ENCODE data around the gene DAB1.

DAB1 gene

DNA sequence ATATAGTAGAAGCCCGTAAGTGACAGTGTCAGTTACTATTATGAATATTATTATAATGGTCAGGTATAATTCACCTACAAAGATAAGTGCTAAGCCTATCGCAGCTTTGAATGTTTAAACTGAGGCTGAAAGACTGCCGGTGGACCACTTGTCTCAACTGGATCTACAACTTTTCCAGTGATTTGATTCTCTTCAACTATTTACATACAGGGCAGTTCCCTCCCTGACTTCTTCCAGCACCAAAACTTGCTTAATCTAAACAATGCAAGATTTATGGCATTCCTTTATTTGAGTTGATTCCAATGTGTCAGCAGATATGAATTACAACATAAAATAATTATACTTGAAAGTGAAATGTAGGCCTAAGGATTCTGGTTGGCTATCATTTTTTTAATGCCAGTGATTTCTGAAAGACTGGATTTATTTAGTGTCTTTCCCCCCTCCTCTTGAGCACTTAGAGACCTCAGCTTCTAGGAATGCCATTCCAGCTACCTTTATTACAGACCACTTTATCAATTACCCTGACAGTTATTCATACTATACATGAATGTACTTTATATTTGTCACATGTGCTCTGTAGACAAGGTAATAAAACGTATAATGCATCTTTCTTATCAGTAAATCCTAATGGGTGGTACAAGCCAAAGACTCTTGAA is 304.8 kb downstream of the DAB1 start:
- no peak for DNase-seq (ENCODE audit: low read depth in 2 of 2)
- H3K4me3 ChIP-seq (replicated peaks in 1 of 2; ENCODE audit: low read depth in 2 of 2, low read length in 2 of 2) = no peak overlapping the region
- TF ChIP-seq, protein P1, sequence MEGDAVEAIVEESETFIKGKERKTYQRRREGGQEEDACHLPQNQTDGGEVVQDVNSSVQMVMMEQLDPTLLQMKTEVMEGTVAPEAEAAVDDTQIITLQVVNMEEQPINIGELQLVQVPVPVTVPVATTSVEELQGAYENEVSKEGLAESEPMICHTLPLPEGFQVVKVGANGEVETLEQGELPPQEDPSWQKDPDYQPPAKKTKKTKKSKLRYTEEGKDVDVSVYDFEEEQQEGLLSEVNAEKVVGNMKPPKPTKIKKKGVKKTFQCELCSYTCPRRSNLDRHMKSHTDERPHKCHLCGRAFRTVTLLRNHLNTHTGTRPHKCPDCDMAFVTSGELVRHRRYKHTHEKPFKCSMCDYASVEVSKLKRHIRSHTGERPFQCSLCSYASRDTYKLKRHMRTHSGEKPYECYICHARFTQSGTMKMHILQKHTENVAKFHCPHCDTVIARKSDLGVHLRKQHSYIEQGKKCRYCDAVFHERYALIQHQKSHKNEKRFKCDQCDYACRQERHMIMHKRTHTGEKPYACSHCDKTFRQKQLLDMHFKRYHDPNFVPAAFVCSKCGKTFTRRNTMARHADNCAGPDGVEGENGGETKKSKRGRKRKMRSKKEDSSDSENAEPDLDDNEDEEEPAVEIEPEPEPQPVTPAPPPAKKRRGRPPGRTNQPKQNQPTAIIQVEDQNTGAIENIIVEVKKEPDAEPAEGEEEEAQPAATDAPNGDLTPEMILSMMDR (IDR thresholded peaks at IDR 0.05; ENCODE audit: low read depth, low read length) = no peak

DNA sequence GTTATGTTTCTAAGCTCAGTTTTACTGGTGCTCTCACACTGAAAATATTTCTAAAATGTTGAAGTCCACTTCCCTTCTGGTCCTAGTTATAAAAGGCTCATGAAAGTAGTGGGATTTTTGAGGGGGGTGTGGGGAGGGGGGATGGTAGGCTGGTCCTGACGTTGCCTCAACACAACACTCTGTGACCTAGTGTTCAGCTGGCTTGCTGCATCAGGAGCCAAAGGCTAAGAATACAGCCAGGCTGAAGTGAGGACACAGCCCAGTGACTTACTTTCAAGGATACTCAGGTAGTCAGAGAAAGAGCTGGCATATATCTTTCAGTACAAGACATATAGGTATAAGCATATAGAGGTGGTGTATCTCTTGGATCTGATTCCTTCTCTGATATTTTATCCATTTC is 306.1 kb downstream of the DAB1 start:
- DNase-seq (ENCODE audit: low read depth in 2 of 2) = no peak
- no peak overlapping the region for H3K4me3 ChIP-seq (replicated peaks in 1 of 2; ENCODE audit: low read depth in 2 of 2, low read length in 2 of 2)
- TF ChIP-seq, protein P1 (IDR thresholded peaks at IDR 0.05; ENCODE audit: low read depth, low read length) = no peak

DNA sequence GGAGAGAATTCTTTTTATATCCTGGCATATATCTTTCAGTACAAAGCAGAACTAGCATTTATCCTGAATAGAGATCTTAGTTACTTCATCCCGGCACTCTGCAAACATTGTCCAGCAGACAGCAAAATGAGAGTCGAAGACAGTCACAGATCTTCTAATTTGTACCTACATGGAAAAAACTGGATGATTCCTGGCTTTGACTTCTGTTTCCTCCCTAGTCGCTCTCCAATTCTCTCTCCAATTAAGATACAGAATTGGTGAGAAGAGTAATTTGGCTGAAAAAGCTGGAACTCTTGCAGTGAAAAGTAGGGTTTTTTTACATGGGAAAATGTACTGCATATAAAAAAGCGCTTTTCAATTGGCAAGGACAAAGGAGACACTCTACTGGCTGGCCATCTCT is 307.0 kb downstream of the DAB1 start:
- TF ChIP-seq, protein P1 (IDR thresholded peaks at IDR 0.05; ENCODE audit: low read depth, low read length) = no peak
- DNase-seq (ENCODE audit: low read depth in 2 of 2) = no peak
- H3K4me3 ChIP-seq (replicated peaks in 1 of 2; ENCODE audit: low read depth in 2 of 2, low read length in 2 of 2) = no peak overlapping the region

DNA sequence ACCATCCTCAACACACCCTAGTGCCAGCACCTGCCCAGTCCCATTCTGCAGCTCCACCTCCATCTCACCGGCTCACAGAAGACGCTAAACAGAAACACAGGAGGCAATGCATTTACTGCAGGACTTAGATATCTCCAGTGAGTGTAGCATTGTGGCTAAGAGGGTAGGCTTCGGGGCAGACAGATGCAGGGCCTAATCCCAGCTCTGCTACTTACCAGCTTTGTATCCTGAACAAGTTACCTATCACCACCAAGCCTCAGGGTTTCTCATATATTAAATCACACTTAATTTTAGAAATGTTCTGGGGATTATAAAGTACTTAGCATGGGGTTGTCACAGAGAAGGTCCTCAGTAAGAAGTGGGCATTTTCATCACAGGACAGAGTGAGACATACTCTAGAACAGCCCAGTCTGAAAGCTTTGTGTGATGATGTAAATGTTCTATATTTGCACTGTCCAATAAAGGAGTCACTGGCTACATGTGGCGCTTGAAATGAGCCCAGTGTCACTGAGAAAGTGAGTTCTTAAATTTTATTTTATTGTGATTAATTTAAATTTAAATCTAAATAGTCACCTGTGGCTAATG is 308.7 kb downstream of the DAB1 start:
- TF ChIP-seq, protein P1 (IDR thresholded peaks at IDR 0.05; ENCODE audit: low read depth, low read length) = no peak
- no peak overlapping the region for H3K4me3 ChIP-seq (replicated peaks in 1 of 2; ENCODE audit: low read depth in 2 of 2, low read length in 2 of 2)
- no peak for DNase-seq (ENCODE audit: low read depth in 2 of 2)

DNA sequence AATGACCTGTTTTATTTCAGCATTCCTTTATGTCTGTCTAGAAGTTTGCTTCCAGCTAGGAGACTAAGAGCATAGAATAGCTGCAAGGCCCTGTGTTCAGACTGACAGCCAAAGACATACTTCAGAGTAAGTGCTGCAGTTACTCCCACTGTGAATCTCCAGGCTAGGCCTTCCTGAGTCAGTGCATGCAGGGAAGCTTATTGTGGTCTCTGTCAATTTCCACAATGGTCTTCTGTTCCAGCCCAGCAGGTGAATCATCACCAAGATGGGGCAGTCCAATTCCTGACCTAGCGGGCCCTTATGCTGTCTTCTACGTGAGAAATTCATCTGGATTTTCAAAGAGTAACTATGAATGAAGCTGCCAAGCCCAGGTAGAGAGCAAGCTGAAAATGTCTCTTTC is 311.7 kb downstream of the DAB1 start:
- TF ChIP-seq, protein P1 (IDR thresholded peaks at IDR 0.05; ENCODE audit: low read depth, low read length) = no peak
- H3K4me3 ChIP-seq (replicated peaks in 1 of 2; ENCODE audit: low read depth in 2 of 2, low read length in 2 of 2) = no peak overlapping the region
- no peak for DNase-seq (ENCODE audit: low read depth in 2 of 2)

DNA sequence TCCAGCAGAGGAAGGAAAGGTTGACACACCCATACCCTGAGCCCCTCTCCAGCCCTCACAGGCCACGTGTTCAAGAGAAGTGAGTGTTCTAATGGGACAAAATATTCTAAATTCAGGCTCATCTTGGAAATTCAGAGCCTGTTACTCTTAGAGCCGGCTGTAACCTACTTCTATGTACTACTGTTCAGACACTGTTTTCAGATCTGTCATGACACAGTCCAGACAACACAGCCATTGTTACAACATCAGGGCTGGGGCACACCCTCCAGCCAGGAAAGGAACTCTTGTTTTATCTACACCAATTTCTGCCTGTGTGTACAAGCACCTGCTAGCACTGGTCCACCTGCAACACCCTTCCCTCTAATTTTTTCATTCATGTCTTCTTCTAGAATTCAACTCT is 312.7 kb downstream of the DAB1 start:
- TF ChIP-seq, protein P1 (IDR thresholded peaks at IDR 0.05; ENCODE audit: low read depth, low read length) = no peak
- no peak for DNase-seq (ENCODE audit: low read depth in 2 of 2)
- H3K4me3 ChIP-seq (replicated peaks in 1 of 2; ENCODE audit: low read depth in 2 of 2, low read length in 2 of 2) = no peak overlapping the region

DNA sequence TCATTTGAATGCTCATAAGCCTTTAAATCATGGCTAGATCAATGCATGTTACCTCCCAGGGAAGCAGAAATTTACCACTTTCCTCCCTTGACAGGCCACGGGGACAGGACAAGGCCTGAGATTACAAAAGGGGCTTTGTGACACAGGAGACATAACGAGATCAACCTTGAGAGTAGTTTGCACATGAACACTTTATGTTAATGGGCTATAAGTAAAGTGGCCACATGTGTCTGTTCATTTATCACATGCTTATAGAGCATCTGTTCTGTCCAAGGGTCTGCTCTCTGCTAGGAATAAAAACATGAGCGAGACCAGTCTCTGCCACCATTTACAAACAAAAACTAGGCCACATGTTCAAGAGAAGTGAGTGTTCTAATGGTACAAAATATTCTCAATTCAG is 314.0 kb downstream of the DAB1 start:
- TF ChIP-seq, protein P1 (IDR thresholded peaks at IDR 0.05; ENCODE audit: low read depth, low read length) = no peak
- no peak for DNase-seq (ENCODE audit: low read depth in 2 of 2)
- H3K4me3 ChIP-seq (replicated peaks in 1 of 2; ENCODE audit: low read depth in 2 of 2, low read length in 2 of 2) = no peak overlapping the region

All from cardiac fibroblast (primary cell).